GM21381 (cell line): ENCODE data around the gene NR2C2.

ENCODE experiments used
- ATAC-seq: cut with Tn5 transposase; IDR thresholded peaks from one replicate; pipeline ENCODE4 v1.9.1; 2021; ENCODE audit warnings: mild to moderate bottlenecking, moderate library complexity; ENCODE audit not compliant: unreplicated experiment

Gene NR2C2

DNA sequence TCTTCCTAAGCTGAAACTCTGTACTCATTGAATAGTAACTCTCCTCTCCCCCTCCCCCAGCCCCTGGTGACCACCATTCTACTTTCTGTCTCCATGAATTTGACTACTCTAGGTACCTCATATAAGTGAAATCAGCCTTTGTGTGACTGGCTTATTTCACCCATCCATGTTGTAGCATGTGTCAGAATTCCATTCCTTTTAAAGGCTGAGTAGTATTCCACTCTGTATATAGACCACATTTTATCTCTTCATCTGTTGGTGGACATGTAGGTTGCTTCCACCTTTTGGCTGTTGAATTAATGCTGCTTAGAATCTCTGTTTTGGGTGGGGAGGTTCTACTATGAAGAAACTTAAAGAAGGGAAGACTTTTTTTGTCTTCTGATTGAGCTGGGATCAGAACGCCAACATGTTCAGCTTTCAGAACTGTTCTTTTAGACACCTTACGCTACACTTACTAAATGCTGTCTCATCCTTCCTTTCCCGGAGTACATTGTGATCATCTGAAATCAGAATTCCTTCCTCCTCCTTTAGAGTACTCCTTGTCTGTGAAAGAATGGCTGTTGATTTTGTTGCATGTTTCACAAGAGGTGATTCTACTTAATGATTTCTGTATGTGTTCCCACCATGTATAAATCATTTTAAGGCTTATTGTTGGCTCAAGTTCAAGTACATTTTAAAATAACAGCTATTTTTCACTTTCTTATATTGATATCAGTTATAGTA is 67.4 kb downstream of the NR2C2 start:
- ATAC-seq = no peak

- ATAC-seq = no peak
Observed at GRCh38 chr3:15015456-15015855, 68.1 kb downstream of the NR2C2 start.

GRCh38 chr3:15017191-15017590 is 69.8 kb downstream of the NR2C2 start:
- ATAC-seq = no peak

GRCh38 chr3:15023249-15023648 is 75.9 kb downstream of the NR2C2 start:
- ATAC-seq = no peak

DNA sequence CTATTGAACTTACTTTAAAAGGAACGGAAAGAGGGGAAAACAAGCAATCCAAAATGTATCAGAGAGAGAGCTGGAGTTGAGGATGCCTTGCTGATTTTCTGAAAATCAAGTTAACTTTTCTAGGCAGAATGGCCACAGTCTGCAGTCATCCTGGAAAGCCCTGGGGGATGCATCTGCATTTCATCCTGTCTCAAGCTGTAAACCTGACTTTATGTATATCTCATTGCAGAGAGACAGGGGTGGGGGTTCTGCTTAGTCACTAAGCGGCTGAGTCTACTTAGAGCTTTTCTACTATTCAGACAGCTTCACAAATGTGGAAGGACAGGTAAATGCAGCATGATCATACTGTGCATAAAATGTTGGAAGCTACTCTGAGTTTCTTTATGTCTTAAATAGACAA is 76.3 kb downstream of the NR2C2 start:
- no peak for ATAC-seq

- no peak for ATAC-seq
Observed at GRCh38 chr3:15029625-15030024, 82.2 kb downstream of the NR2C2 start.

DNA sequence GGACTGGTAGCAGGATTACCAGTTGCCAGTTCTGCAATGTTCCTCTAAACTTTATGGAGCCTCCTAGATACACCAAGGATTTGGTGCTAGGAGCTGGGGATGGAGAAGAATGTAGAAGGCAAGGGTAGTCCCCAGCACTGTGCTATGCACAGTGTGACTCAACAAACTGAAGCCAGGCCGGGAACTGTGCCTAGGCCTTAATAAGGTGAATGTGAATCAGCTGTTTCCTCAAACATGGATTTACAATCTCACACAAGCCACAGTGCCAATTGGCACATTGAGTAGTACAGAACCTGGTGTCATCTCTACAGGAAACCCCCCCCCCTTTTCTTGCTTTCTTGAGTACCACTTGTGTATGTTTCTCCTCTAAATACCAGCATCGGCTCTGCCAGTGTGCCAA is 85.3 kb downstream of the NR2C2 start:
- ATAC-seq = no peak

- no peak for ATAC-seq
Observed at GRCh38 chr3:15033103-15033502, 85.7 kb downstream of the NR2C2 start.

- ATAC-seq = no peak
Observed at GRCh38 chr3:15038306-15038705, 90.9 kb downstream of the NR2C2 start.

DNA sequence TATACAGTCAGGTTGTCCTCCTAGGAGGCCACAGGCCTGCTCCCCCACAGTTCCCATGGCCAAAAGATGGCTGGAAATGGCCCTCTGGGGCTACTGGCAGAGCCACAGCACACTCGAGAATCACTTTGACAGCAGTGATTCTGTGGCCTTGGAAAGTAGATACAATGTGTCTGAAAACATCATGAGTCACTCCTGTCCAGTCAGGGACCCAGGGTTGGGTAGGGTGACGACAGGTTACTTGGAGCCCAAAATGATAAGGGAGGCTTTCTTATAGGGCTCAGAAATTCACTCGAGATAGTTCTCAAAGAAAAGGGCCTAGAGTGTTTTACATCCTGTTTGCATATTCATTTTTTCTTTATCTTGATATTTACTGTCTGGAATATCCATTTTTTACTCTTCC is 93.5 kb downstream of the NR2C2 start:
- no peak for ATAC-seq

GRCh38 chr3:15041950-15042349 is 94.6 kb downstream of the NR2C2 start:
- ATAC-seq = no peak

DNA sequence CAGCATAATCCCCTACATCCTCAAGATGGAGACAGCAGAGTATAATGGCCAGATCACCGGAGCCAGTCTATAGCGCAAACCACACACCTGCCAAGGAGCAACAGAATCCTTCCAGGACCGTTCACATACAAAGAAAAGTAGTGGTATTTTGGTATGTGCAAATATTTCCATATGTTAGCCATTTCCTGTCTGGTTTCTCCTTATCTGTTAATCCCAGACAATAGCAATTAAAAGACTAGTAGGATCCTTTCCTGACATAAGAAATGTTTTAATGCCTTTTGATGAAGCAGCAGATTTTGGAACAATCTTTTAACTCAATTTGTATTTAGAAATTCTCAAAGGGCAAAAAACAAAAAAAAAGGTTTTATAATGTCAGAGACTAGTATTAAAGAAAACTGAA is 95.6 kb downstream of the NR2C2 start:
- ATAC-seq = no peak

- ATAC-seq = no peak
Observed at GRCh38 chr3:15043408-15044171, 96.2 kb downstream of the NR2C2 start.

GRCh38 chr3:15044326-15044725 is 96.9 kb downstream of the NR2C2 start:
- no peak for ATAC-seq

DNA sequence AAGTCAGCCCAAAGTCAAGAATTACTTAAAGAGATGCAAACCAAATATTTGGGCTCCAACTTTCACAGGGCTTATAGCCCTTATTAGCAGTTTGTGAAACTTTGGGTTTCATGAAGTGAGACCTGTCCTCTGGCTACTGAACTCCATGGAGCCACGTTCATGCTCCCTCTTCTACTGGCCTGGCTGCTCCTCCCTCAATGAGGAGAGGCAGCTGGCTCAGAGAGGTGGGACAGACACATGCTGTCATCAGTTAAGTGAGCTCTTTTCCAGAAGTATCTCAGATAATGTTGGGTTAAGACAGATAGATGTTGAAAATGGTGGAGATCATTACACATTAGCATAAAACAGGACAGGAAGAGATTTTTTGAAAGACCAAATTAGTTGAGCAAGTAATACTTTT is 98.3 kb downstream of the NR2C2 start:
- ATAC-seq = no peak

DNA sequence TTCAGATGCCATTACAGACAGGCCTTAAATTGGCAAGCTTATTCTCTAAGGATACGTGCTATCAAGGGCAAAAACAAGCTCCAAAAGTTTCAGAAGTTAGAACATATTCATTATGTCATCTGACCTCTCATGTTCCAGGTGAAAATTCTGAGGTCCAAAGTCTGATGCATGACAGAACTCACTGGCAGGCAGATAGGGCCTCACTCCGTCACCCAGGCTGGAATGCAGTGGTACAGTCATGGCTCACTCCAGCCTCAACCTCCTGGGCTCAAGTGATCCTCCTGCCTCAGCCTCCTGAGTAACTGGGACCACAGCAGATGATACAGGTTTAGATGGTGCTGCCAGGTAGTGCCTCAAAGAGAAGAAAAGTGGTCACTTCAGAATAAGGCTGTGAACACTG is 102.2 kb downstream of the NR2C2 start:
- no peak for ATAC-seq

DNA sequence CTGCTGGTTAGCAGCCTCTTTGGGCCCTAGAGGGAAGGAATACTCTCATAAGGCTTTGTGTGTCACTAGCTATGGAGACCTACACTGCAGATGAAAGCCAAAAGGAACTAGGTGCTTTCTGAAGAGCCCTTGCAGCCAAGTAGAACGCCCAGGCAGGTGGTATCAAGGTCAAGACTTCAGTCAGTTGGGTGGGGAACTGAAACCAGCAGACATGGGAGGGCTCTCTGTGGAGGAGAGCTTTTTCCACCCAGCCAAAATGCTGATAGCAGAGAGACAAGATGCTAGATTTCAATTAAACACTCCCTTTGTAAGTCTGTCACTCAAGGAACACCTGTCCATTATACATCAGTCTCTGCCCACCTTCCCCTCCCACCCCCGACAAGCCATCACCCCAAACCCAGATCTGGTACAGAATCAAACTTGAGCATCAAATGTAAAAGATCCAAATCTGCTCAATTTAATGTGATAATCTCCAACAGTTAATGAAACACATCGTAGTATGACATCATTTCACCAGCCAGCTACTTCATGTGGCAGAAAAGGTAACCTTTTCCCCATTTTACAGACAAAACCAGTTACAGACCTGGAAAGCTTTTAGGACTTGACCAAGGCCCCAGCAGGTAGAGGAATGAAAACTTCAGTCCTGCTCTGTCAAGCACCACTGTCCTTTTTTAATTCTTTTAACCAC is 103.2 kb downstream of the NR2C2 start:
- ATAC-seq = peak; percentile 76

GRCh38 chr3:15051531-15051930 is 104.1 kb downstream of the NR2C2 start:
- ATAC-seq = peak; percentile 44

DNA sequence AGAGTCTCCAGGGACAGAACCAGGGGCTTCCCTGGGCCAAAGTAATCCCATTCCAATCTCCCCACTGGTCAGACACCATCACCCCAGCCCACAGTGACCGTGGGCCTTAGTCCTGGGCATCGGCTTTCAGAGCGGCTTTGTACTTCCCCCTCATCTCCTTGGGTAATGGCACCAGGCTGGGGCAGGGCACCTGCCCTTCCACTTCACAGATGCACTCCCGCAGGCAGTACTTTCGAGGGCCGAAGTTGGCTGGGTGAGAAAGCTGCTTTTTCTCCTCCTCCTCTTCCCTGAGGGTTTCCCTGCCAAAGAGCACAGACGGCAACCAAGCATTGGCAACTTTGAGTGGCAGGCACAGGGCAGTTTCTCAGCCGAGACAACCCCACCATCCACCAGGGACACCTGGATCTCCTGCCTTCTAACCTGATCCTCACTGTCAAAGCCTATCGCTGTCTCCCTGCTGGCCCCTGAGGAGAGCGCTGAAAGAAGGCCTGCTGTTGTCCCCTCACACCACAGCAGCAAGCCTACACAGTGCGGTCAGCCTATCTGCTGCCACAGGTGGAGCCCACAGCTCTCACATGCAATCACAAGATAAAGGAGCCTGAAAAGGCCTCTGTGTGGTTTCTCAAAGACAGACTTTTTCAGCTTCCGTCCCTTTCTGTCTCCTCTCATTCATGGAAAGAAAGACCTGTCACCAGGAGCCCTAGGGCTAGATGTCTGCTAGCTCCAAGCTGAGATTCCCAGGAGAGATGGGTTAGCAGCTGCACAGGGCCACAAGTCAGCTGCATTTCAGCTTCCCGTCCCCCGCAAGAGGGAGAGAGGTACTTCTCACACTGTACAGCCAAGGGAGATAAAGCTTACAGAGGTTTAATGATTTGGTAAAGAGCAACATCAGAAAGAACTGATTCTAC is 105.2 kb downstream of the NR2C2 start:
- ATAC-seq = no peak

GRCh38 chr3:15053541-15053940 is 106.2 kb downstream of the NR2C2 start:
- no peak for ATAC-seq

- ATAC-seq = peak; percentile 48
Observed at GRCh38 chr3:15055019-15055557, 107.7 kb downstream of the NR2C2 start.
